Measurements from ENCODE around the gene BBX. TPM values are rescaled to one million over a fixed set of nuclear protein-coding genes. Genes with fewer than 3 reads are reported as not detected.
"Not testable (repeated sequence)": the region's sequence is repeated elsewhere in the genome, so short reads cannot be mapped to it uniquely, and the experiment has no call there.

Gene BBX
- total RNA-seq, 5 donors from 2014 or later (not counting 1 experiment from before 2014, with no cell fraction given) = 67.7 to 89.8 (median 82.0) TPM

GRCh38 chr3:107697855-107698254, 175.1 kb downstream of the BBX start:
- not testable (repeated sequence) for H3K4me1 ChIP-seq (ENCODE audit: control insufficient read depth in 1 of 2, extremely low read depth in 1 of 2, insufficient read depth in 2 of 2, low read length in 2 of 2); H3K9me3 ChIP-seq; H3K36me3 Mint-ChIP-seq; H3K36me3 ChIP-seq (ENCODE audit: control insufficient read depth in 2 of 2, extremely low read depth in 1 of 2, insufficient read depth in 1 of 2, low read length in 1 of 2); H3K27ac ChIP-seq (ENCODE audit: low read length); H3K27me3 ChIP-seq (replicated peaks in 1 of 2; ENCODE audit: control insufficient read depth in 2 of 2, extremely low read depth in 1 of 2, insufficient read depth in 2 of 2, low read length in 1 of 2); H3K9me3 Mint-ChIP-seq; ATAC-seq (replicated peaks in 1 of 4); H3K27me3 Mint-ChIP-seq
- WGBS (ENCODE audit: insufficient coverage) = 81% methylated on average over 19 of the region's 23 CpGs
- CTCF ChIA-PET = interaction anchor here in 1 of 2 donors (1.0 kb wide), 1 partner anchor 21 kb away, joined by 7 read pairs; no protein-coding TSS in a partner anchor
- Mint-ChIP-seq H3K4me1 (peaks cover 28 to 42% (median 40%) of the 10 kb centered on the region in 3 donors), H3K4me3 (peak overlapping the region; percentile 63 to 81 (median 78)), H3K27ac (peak overlapping the region; percentile 66 to 75)
- POLR2A ChIA-PET = interaction anchor here in 1 of 2 donors (0.7 kb wide), 1 partner anchor 780 kb away, joined by 3 read pairs; no protein-coding TSS in a partner anchor
- DNase-seq = peak in 6 of 35 experiments; percentile 1 to 33 (median 9)
- H3K4me3 ChIP-seq (ENCODE audit: control insufficient read depth in 1 of 2, extremely low read depth in 1 of 2, low read length in 1 of 2) = peak overlapping the region in 1 of 2 donors; percentile 26

DNA sequence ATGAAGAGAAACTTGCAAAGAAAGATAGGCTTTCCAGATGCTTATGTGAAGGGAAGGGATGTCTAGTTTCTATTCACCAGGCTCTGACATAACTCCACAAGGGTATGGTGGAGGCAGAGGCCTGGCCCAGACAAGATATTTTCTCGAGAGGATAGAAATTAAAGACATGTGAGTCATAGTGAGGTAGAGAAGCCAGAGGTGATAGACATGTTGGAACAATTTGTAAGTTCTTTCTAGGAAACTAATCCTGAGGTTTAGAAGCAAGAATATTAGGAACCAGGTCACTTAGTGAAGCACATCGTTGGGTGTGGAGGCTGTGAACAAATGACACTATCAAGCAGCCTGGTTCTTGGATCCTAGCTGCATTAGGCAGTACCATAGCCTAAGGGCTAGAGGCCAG, 176.9 kb downstream of the BBX start:
- H3K27ac Mint-ChIP-seq = no peak overlapping the region

DNA sequence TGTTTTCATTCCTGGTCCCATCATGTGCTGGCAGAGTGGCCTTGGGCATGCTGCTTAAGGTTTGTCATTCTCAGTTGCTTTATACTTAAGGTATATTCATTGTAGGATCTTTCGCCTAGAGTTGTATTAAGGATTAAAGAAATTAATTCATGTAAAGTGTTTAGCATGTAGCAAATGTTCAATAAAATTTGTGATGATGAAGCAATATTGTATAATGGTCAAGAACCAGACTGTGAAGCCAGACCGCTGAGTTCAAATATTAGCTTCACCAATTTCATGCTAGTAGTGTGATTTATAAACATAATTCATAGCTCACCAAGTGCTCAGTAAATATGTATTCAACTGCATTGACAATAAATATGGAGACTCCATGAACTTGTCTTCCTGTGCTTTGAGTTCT, 178.5 kb downstream of the BBX start:
- Histone ChIP-seq H3K9me3 (no peaks in the 10 kb centered on the region), H3K27me3 (replicated peaks in 1 of 2; ENCODE audit: control insufficient read depth in 2 of 2, extremely low read depth in 1 of 2, insufficient read depth in 2 of 2, low read length in 1 of 2) (no peaks in the 10 kb centered on the region), H3K4me1 (ENCODE audit: control insufficient read depth in 1 of 2, extremely low read depth in 1 of 2, insufficient read depth in 2 of 2, low read length in 2 of 2) (no peaks in the 10 kb centered on the region), H3K27ac (ENCODE audit: low read length) (no peak overlapping the region), H3K4me3 (ENCODE audit: control insufficient read depth in 1 of 2, extremely low read depth in 1 of 2, low read length in 1 of 2) (no peak overlapping the region), H3K36me3 (ENCODE audit: control insufficient read depth in 2 of 2, extremely low read depth in 1 of 2, insufficient read depth in 1 of 2, low read length in 1 of 2) (no peaks in the 10 kb centered on the region)
- WGBS (ENCODE audit: insufficient coverage) = 100% methylated on average over 1 of the region's 2 CpGs
- POLR2A ChIA-PET = no interaction called here
- ATAC-seq (replicated peaks in 1 of 4) = no peak
- H3K9me3 Mint-ChIP-seq = no peaks in the 10 kb centered on the region
- H3K27me3 Mint-ChIP-seq = no peaks in the 10 kb centered on the region
- H3K36me3 Mint-ChIP-seq = peaks cover 8% of the 10 kb centered on the region
- H3K27ac Mint-ChIP-seq = no peak overlapping the region
- peaks cover 42 to 52% (median 48%) of the 10 kb centered on the region in 3 donors for H3K4me1 Mint-ChIP-seq
- CTCF ChIA-PET = interaction anchor here in 1 of 2 donors (0.5 kb wide), 1 partner anchor 151 kb away, joined by 5 read pairs; no protein-coding TSS in a partner anchor
- no peak for DNase-seq
- H3K4me3 Mint-ChIP-seq = no peak overlapping the region

More for the DNA sequence above, 176.9 kb downstream of the BBX start:
- DNase-seq (no peak), ATAC-seq (replicated peaks in 1 of 4) (no peak)
- CTCF ChIA-PET = interaction anchor here (1.1 to 1.5 kb wide), 2 partner anchors 9 to 24 kb away, joined by 3 to 4 read pairs; no protein-coding TSS in a partner anchor
- WGBS (ENCODE audit: insufficient coverage) = 78% methylated on average over 2 of the region's 2 CpGs
- Histone ChIP-seq H3K4me1 (ENCODE audit: control insufficient read depth in 1 of 2, extremely low read depth in 1 of 2, insufficient read depth in 2 of 2, low read length in 2 of 2) (no peaks in the 10 kb centered on the region), H3K9me3 (no peaks in the 10 kb centered on the region), H3K4me3 (ENCODE audit: control insufficient read depth in 1 of 2, extremely low read depth in 1 of 2, low read length in 1 of 2) (no peak overlapping the region), H3K36me3 (ENCODE audit: control insufficient read depth in 2 of 2, extremely low read depth in 1 of 2, insufficient read depth in 1 of 2, low read length in 1 of 2) (no peaks in the 10 kb centered on the region), H3K27me3 (replicated peaks in 1 of 2; ENCODE audit: control insufficient read depth in 2 of 2, extremely low read depth in 1 of 2, insufficient read depth in 2 of 2, low read length in 1 of 2) (no peaks in the 10 kb centered on the region), H3K27ac (ENCODE audit: low read length) (no peak overlapping the region)
- no peak overlapping the region for H3K4me3 Mint-ChIP-seq
- peaks cover 41 to 52% (median 42%) of the 10 kb centered on the region in 3 donors for H3K4me1 Mint-ChIP-seq
- H3K9me3 Mint-ChIP-seq = no peaks in the 10 kb centered on the region
- POLR2A ChIA-PET = no interaction called here
- H3K36me3 Mint-ChIP-seq = peaks cover 6% of the 10 kb centered on the region
- no peaks in the 10 kb centered on the region for H3K27me3 Mint-ChIP-seq

- H3K4me1 Mint-ChIP-seq = peaks cover 31 to 38% (median 33%) of the 10 kb centered on the region in 3 donors
Observed at GRCh38 chr3:107704477-107704876, 181.7 kb downstream of the BBX start.

DNA sequence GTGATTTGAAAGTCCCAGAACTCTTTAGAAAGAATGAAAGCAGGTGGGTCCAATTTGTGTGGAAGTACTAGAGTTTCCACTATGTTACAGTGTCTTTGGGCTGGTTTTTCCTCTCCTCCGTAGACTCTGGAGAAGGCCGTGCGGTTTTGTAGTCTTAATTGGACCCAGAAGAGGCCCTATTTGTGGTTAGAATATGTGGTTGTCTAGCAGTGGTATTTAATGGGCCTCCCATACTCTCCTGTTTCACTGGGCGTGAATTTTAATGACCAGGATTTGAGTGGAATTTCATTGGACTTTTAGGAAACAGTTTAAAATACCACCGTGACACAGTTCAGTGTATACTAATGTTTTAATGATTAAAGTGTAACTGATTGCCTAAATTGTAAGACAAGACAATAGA, 182.3 kb downstream of the BBX start:
- Histone ChIP-seq H3K27ac (ENCODE audit: low read length) (no peak overlapping the region), H3K9me3 (no peaks in the 10 kb centered on the region), H3K4me1 (ENCODE audit: control insufficient read depth in 1 of 2, extremely low read depth in 1 of 2, insufficient read depth in 2 of 2, low read length in 2 of 2) (no peaks in the 10 kb centered on the region), H3K27me3 (replicated peaks in 1 of 2; ENCODE audit: control insufficient read depth in 2 of 2, extremely low read depth in 1 of 2, insufficient read depth in 2 of 2, low read length in 1 of 2) (no peaks in the 10 kb centered on the region), H3K36me3 (ENCODE audit: control insufficient read depth in 2 of 2, extremely low read depth in 1 of 2, insufficient read depth in 1 of 2, low read length in 1 of 2) (peaks cover 0 to 2% of the 10 kb centered on the region in 2 donors), H3K4me3 (ENCODE audit: control insufficient read depth in 1 of 2, extremely low read depth in 1 of 2, low read length in 1 of 2) (no peak overlapping the region)
- WGBS (ENCODE audit: insufficient coverage) = no CpG with 5 or more reads among the region's 5 CpGs
- H3K36me3 Mint-ChIP-seq = peaks cover 8% of the 10 kb centered on the region
- CTCF ChIA-PET = interaction anchor here in 1 of 2 donors (1.0 kb wide), 1 partner anchor 44 kb away, joined by 3 read pairs; no protein-coding TSS in a partner anchor
- H3K27ac Mint-ChIP-seq = no peak overlapping the region
- H3K4me1 Mint-ChIP-seq = peaks cover 25 to 32% (median 28%) of the 10 kb centered on the region in 3 donors
- H3K4me3 Mint-ChIP-seq = no peak overlapping the region
- DNase-seq (no peak), ATAC-seq (replicated peaks in 1 of 4) (no peak)
- H3K27me3 Mint-ChIP-seq = no peaks in the 10 kb centered on the region
- POLR2A ChIA-PET = interaction anchor here in 1 of 2 donors (0.7 kb wide), 1 partner anchor 1180 kb away, joined by 9 read pairs; no protein-coding TSS in a partner anchor
- H3K9me3 Mint-ChIP-seq = no peaks in the 10 kb centered on the region

More at GRCh38 chr3:107704477-107704876, 181.7 kb downstream of the BBX start:
- Histone ChIP-seq H3K36me3 (ENCODE audit: control insufficient read depth in 2 of 2, extremely low read depth in 1 of 2, insufficient read depth in 1 of 2, low read length in 1 of 2) (no peaks in the 10 kb centered on the region), H3K27ac (ENCODE audit: low read length) (no peak overlapping the region), H3K4me3 (ENCODE audit: control insufficient read depth in 1 of 2, extremely low read depth in 1 of 2, low read length in 1 of 2) (no peak overlapping the region), H3K27me3 (replicated peaks in 1 of 2; ENCODE audit: control insufficient read depth in 2 of 2, extremely low read depth in 1 of 2, insufficient read depth in 2 of 2, low read length in 1 of 2) (no peaks in the 10 kb centered on the region), H3K9me3 (no peaks in the 10 kb centered on the region), H3K4me1 (ENCODE audit: control insufficient read depth in 1 of 2, extremely low read depth in 1 of 2, insufficient read depth in 2 of 2, low read length in 2 of 2) (no peaks in the 10 kb centered on the region)
- DNase-seq (no peak), ATAC-seq (replicated peaks in 1 of 4) (no peak)
- 67% methylated on average over 1 of the region's 1 CpG for WGBS (ENCODE audit: insufficient coverage)
- Mint-ChIP-seq H3K4me3 (no peak overlapping the region), H3K27me3 (no peaks in the 10 kb centered on the region), H3K9me3 (no peaks in the 10 kb centered on the region), H3K36me3 (peaks cover 8% of the 10 kb centered on the region), H3K27ac (no peak overlapping the region)
- ChIA-PET CTCF (interaction anchor here in 1 of 2 donors (1.0 to 1.7 kb wide), 3 partner anchors 14 to 43 kb away, joined by 3 to 6 read pairs (median 4); no protein-coding TSS in a partner anchor), POLR2A (no interaction called here)

DNA sequence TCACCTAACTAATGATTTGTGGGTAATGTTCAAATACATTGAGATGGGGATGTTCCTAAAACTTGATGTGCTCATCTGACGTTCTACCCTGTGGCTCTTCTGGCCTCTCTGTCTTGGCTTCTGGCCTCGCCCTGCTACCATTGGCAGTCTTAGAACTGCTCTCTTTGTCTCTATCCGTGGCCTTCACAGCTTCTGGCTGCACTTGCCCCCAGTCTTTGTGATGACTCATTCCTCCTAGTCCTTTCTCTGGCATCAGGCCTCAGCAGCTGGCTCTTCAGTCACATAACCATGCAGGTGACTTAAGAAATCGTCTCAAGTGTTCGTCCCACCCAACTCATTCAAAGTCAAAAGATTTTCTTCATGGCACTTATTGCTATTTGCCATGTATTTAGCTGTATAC, 188.1 kb downstream of the BBX start:
- no peaks in the 10 kb centered on the region for H3K27me3 ChIP-seq (replicated peaks in 1 of 2; ENCODE audit: control insufficient read depth in 2 of 2, extremely low read depth in 1 of 2, insufficient read depth in 2 of 2, low read length in 1 of 2)
- no peak overlapping the region for H3K4me3 Mint-ChIP-seq
- H3K27ac Mint-ChIP-seq = peak overlapping the region in 1 of 2 donors; percentile 22
- ChIA-PET CTCF (interaction anchor here (0.7 to 1.0 kb wide), 2 partner anchors 20 to 49 kb away, joined by 3 read pairs; no protein-coding TSS in a partner anchor), POLR2A (no interaction called here)
- no peaks in the 10 kb centered on the region for H3K4me1 ChIP-seq (ENCODE audit: control insufficient read depth in 1 of 2, extremely low read depth in 1 of 2, insufficient read depth in 2 of 2, low read length in 2 of 2)
- 92% methylated on average over 3 of the region's 5 CpGs for WGBS (ENCODE audit: insufficient coverage)
- H3K27ac ChIP-seq (ENCODE audit: low read length) = no peak overlapping the region
- H3K9me3 Mint-ChIP-seq = no peaks in the 10 kb centered on the region
- H3K4me3 ChIP-seq (ENCODE audit: control insufficient read depth in 1 of 2, extremely low read depth in 1 of 2, low read length in 1 of 2) = no peak overlapping the region
- peaks cover 0 to 20% (median 4%) of the 10 kb centered on the region in 3 donors for H3K4me1 Mint-ChIP-seq
- no peak for ATAC-seq (replicated peaks in 1 of 4)
- no peaks in the 10 kb centered on the region for H3K27me3 Mint-ChIP-seq
- DNase-seq = no peak
- peaks cover 5 to 40% of the 10 kb centered on the region in 2 donors for H3K36me3 ChIP-seq (ENCODE audit: control insufficient read depth in 2 of 2, extremely low read depth in 1 of 2, insufficient read depth in 1 of 2, low read length in 1 of 2)
- peaks cover 36% of the 10 kb centered on the region for H3K36me3 Mint-ChIP-seq
- H3K9me3 ChIP-seq = no peaks in the 10 kb centered on the region

Data from T-cell (primary cell).